Stimulated activated naive CD8-positive, alpha-beta T cell treated with anti-CD3 and anti-CD28 coated beads, Interleukin-15, amount 100 ng/mL, for 72 hours (primary cell): ENCODE results near the gene CDH12.

Experiments
- ATAC-seq: fragments of 150-1000 bp; cut with Tn5 transposase; 2 replicates; pipeline ENCODE4 v1.10.0; 2021; ENCODE audit warnings: mild to moderate bottlenecking, moderate library complexity
- DNase-seq, 2 donors: peaks; one replicate each; pipeline ENCODE4 v3.0.0; 2021 to 2022
- H3K27ac Mint-ChIP-seq, 2 donors: one replicate each; pipeline ENCODE4 v1.8.0; 2022; ENCODE audit warnings: mild to moderate bottlenecking in 2 of 2, mixed read lengths in 2 of 2, moderate library complexity in 2 of 2
- H3K27me3 Mint-ChIP-seq: one replicate; pipeline ENCODE4 v1.8.0; 2022; ENCODE audit warnings: mixed read lengths
- H3K4me1 Mint-ChIP-seq: one replicate; pipeline ENCODE4 v1.8.0; 2022; ENCODE audit warnings: mild to moderate bottlenecking, mixed read lengths
- H3K4me3 Mint-ChIP-seq, 2 donors: one replicate each; pipeline ENCODE4 v1.8.0; 2022; ENCODE audit warnings: mild to moderate bottlenecking in 2 of 2, mixed read lengths in 2 of 2, moderate library complexity in 1 of 2
- H3K9me3 Mint-ChIP-seq, 2 donors: one replicate each; pipeline ENCODE4 v1.8.0; 2022; ENCODE audit warnings: mixed read lengths in 2 of 2

The CDH12 gene

DNA sequence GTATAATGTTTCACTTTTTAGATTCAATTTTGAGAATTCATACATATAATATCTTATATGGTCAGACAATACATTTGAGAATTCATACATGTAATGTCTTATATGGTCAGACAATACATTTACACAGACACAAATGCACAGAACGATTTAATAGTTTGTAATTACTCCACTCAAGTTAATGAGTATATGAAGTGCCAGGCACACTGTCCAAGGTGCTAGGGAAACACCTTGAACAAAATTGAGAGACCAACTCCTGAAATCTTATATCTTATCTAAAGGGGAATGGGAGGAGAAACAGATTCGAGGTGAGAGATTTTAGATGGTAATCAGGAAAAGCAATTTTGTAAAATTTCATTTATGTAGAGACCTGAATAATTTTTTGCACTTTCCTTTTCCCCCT, 994.7 kb downstream of the CDH12 start:
- H3K4me3 Mint-ChIP-seq = no peak overlapping the region
- no peaks in the 10 kb centered on the region for H3K27me3 Mint-ChIP-seq
- no peak for ATAC-seq
- H3K27ac Mint-ChIP-seq = no peak overlapping the region
- DNase-seq = no peak
- peaks cover 0 to 6% of the 10 kb centered on the region in 2 donors for H3K9me3 Mint-ChIP-seq
- no peaks in the 10 kb centered on the region for H3K4me1 Mint-ChIP-seq

DNA sequence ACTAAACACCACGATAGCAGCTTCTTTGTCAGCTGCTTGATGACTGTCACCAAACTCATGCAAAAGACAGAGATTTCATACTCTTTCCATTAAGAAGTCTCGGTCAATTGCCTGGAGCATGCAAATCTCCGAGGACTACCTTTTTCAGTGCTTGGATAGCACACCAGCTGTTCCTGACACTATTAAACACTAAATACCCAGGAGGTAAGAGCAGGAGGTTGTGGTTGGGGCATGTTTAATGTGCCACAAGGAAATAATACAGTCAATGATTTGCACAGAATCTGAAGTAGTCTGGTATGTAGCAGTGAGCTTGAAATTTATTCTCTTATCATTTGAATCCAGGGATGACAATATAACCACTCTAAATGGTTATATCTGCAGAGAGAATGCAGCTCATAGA, 996.2 kb downstream of the CDH12 start:
- Mint-ChIP-seq H3K9me3 (peaks cover 0 to 6% of the 10 kb centered on the region in 2 donors), H3K4me1 (no peaks in the 10 kb centered on the region), H3K27me3 (no peaks in the 10 kb centered on the region), H3K27ac (no peak overlapping the region), H3K4me3 (no peak overlapping the region)
- no peak for ATAC-seq
- no peak for DNase-seq

DNA sequence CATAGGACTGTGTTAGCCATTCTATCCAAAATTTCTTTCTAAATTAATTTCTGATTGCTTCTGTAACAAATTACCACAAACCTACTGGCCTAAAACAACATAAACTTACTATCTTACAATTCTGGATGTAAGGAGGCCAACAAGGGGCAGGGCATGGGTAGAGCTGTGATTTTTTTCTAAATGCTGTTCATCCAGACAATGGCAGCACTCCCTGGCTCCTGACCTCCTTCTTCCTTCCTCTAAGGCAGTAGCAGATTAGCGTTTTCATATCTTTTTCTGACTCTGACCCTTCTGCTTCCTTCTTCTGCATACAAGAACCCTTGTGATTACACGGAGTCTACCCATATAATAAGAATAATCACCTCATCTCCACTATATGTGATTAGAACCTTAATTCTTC, 1005.8 kb downstream of the CDH12 start:
- H3K27me3 Mint-ChIP-seq = no peaks in the 10 kb centered on the region
- no peak for ATAC-seq

DNA sequence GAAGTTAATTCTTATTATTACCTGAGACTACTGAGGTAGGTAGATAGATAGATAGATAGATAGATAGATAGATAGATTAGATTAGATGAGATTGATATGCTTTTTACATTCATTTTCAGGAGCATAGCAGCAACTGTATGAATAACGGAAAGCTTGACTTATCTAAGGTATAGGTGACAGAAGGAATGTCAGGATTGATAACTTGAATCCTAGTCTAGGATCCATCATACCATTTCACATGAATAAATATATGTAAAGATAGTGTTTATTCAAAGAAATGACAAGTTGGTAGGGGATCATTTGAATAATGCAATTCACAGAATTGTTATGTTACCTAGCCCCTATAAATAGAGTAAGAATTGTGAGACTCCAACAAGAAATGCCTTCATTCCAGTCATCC, 1008.2 kb downstream of the CDH12 start:
- Mint-ChIP-seq H3K4me1 (no peaks in the 10 kb centered on the region), H3K27ac (no peak overlapping the region), H3K27me3 (no peaks in the 10 kb centered on the region), H3K4me3 (no peak overlapping the region), H3K9me3 (peaks cover 0 to under 1% of the 10 kb centered on the region in 2 donors)
- ATAC-seq (no peak), DNase-seq (no peak)

More for the DNA sequence above, 1005.8 kb downstream of the CDH12 start:
- H3K9me3 Mint-ChIP-seq = peaks cover 0 to 5% of the 10 kb centered on the region in 2 donors
- no peak overlapping the region for H3K27ac Mint-ChIP-seq
- no peak for DNase-seq
- H3K4me1 Mint-ChIP-seq = no peaks in the 10 kb centered on the region
- no peak overlapping the region for H3K4me3 Mint-ChIP-seq

DNA sequence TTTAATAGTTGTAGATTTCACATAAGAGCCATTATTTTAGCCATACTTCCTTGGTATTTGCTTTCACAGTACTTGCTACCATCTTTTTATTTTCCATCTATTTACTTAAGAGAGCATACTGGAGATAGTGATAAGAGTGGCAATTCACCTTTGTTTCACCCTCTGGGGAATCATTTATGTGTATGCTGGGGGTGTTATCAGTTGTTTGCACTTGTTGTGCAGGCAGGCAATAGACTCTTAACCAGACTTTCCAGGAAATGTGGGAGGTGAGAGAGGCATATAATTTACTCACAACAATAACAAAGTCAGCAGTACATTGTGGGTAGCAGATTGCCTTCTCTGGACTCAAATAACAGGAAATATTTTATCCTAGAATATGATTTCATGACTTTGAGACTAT, 1018.3 kb downstream of the CDH12 start:
- H3K4me1 Mint-ChIP-seq = no peaks in the 10 kb centered on the region
- no peak overlapping the region for H3K27ac Mint-ChIP-seq
- H3K27me3 Mint-ChIP-seq = no peaks in the 10 kb centered on the region
- H3K4me3 Mint-ChIP-seq = no peak overlapping the region
- H3K9me3 Mint-ChIP-seq = peaks cover 0 to 12% of the 10 kb centered on the region in 2 donors
- no peak for DNase-seq
- no peak for ATAC-seq

DNA sequence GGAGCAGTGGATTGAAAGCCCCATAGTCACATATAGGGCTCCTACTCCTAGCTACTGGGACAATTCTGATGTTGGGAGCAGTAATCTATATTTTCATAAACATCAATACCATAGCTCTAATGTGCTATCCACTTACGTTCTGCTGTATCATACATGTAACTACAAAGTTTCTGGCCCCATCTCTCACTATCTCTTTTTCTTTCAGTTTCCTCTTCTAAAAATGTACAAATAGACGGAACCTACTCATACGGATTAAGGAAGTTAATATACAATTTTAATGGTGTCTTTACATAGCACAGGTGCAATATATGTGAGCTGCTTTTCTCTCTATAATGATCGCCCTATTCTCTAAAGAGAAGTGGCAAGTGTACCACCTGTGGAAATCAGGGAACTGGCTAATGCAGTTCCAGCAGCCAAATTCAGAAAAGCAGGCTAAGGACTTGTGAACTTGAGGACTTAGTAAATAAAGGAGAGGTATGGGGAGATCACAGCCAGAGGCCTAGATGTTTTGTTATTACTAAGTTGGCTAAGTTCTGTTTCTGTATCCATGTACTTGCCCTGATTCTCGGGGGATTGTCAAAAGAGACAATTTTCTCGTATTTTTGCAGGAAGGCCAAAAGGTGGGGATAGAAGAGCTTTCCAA, 1021.9 kb downstream of the CDH12 start:
- DNase-seq = no peak
- H3K27me3 Mint-ChIP-seq = no peaks in the 10 kb centered on the region
- ATAC-seq = no peak
- H3K4me3 Mint-ChIP-seq = no peak overlapping the region
- H3K4me1 Mint-ChIP-seq = no peaks in the 10 kb centered on the region
- H3K27ac Mint-ChIP-seq = no peak overlapping the region
- H3K9me3 Mint-ChIP-seq = peaks cover under 1 to 7% of the 10 kb centered on the region in 2 donors

DNA sequence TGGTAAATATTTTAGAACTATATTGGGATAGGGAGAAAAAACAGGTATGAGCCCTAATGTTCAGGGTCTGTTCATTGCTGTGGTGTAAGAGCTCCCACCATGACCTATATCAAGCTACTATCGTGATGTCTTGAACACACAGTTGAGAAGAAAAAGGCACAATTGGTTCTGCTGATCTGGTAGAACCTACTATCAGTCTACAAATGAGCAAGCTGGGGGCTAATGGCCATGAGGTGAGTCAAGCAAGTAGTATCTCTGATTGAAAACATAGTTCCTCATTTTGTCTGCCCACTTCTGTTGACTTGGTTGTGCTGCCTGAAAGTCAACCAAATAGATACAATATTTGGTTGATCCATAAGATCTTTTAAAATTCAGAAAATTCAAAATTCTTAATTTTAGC, 1026.3 kb downstream of the CDH12 start:
- H3K27ac Mint-ChIP-seq = no peak overlapping the region
- H3K4me1 Mint-ChIP-seq = no peaks in the 10 kb centered on the region
- DNase-seq (no peak), ATAC-seq (no peak)
- peaks cover 5 to 21% of the 10 kb centered on the region in 2 donors for H3K9me3 Mint-ChIP-seq
- H3K4me3 Mint-ChIP-seq = no peak overlapping the region
- no peaks in the 10 kb centered on the region for H3K27me3 Mint-ChIP-seq

DNA sequence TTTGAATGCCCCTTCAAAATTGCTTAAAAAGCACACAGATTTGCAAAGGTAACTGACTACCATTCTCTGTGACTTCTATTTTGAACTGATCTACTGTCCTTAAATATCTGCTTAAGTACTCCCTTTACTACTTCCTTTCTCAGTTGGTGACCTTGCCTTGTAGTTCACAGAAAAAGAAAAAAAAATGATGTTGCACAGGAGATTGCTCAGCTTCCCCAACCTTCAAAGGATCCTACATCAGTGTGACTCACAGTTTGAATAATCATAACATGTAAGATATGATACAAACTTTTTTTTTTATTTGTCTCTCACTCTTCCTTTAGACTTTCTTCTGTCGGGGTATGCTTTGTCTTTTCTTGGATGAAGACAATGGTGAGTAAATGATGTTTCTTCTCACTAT, 1029.6 kb downstream of the CDH12 start:
- Mint-ChIP-seq H3K4me3 (no peak overlapping the region), H3K4me1 (no peaks in the 10 kb centered on the region), H3K9me3 (peaks cover 5 to 14% of the 10 kb centered on the region in 2 donors), H3K27me3 (no peaks in the 10 kb centered on the region), H3K27ac (no peak overlapping the region)
- DNase-seq (no peak), ATAC-seq (no peak)

DNA sequence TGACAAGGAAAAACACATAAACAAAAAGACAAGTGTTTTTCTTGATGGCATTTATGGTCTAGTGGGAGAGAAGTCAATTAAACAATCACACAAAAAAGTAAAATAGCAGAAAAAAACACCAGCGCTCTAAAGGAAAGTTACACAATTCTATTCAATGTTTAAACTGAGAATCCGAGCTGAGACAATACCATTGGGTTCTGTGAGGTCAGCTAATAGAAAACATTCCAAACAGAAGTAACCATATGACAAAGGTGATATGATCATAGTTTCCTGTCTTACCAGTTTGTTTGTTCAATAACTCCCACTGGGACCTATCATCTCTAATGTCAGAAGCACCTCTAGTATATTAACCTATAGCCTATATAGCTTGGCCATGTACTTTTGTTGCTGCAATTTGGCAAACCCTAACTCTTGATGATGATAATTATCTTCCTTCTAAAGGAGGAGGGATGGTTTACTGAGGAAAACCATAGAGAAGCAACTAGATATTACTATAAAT, 1030.0 kb downstream of the CDH12 start:
- no peaks in the 10 kb centered on the region for H3K4me1 Mint-ChIP-seq
- DNase-seq (no peak), ATAC-seq (no peak)
- peaks cover 5 to 14% of the 10 kb centered on the region in 2 donors for H3K9me3 Mint-ChIP-seq
- no peak overlapping the region for H3K4me3 Mint-ChIP-seq
- no peaks in the 10 kb centered on the region for H3K27me3 Mint-ChIP-seq
- no peak overlapping the region for H3K27ac Mint-ChIP-seq

DNA sequence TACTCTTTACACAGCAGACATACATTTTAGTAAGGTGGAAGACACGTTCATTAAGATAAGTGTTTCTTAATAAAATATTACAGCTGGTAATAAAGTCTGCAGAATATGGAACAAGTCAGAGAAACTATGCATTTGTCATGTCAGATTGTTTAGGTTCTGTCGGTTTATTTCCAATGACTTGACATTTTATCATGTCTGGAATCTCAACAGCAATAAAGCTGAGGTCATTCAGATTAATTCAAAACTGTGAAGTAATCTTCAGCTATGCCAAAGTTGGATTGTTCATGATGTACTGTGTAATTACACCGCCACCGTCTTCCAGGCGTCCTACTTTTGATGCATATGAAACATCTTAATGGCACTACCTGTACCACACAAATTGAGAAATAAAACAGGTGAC, 1032.6 kb downstream of the CDH12 start:
- Mint-ChIP-seq H3K4me1 (no peaks in the 10 kb centered on the region), H3K27me3 (no peaks in the 10 kb centered on the region), H3K4me3 (no peak overlapping the region), H3K27ac (no peak overlapping the region), H3K9me3 (peaks cover 0 to 12% of the 10 kb centered on the region in 2 donors)
- DNase-seq (no peak), ATAC-seq (no peak)

DNA sequence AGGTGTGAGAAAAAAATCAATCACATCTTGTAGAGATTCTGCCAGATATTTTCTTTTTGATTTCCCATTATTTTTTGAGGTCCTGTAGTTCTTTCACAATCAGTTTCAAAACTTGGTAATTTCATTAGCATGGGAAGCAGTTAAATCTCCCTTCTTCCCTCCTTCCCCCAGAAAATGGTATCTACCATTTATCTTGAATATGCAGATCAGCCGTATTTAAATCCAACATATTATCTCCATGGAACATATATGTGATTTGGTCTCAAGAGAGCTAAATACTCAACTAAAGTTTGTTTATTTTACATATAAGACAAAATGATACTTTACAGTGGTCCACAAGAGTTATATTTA, 1034.8 kb downstream of the CDH12 start:
- H3K4me3 Mint-ChIP-seq = no peak overlapping the region
- peak overlapping the region in 1 of 2 donors; percentile 25 for H3K27ac Mint-ChIP-seq
- H3K27me3 Mint-ChIP-seq = no peaks in the 10 kb centered on the region
- no peak for ATAC-seq
- peaks cover 0 to 6% of the 10 kb centered on the region in 2 donors for H3K9me3 Mint-ChIP-seq
- DNase-seq = no peak
- H3K4me1 Mint-ChIP-seq = no peaks in the 10 kb centered on the region

DNA sequence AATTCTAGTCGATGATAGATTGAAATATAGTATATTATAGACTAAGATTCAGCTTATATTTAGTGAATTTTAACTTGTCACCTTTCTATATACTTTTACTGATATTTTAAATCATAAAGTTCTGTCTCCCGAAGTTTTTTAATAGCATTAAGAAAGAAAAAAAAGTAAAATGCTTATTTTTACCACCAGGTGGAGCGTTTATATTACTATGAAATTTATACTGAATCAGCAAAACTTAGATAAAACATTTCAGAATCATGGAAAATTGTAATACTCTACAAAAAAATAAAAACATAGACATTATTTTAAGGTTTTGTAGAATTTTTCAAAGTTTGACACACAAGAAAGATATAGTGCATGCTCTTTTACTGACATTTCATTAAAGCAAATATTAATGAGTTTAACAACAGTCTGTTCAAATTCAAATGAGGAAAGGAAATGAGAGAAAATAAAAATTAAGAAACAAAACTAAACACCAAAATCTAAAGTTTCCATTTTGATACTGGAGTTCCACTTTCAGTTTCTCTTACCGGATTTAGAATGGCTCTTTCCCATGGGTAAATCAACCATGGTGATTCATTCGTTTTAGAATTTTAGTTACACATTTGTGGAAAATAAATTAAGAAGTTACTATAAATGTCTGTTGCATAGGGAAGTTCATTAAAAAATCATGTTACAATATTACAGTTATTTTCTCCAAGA, 1035.3 kb downstream of the CDH12 start:
- DNase-seq = no peak
- Mint-ChIP-seq H3K4me3 (no peak overlapping the region), H3K9me3 (peaks cover 0 to 6% of the 10 kb centered on the region in 2 donors), H3K4me1 (no peaks in the 10 kb centered on the region), H3K27me3 (no peaks in the 10 kb centered on the region), H3K27ac (no peak overlapping the region)
- ATAC-seq = no peak

DNA sequence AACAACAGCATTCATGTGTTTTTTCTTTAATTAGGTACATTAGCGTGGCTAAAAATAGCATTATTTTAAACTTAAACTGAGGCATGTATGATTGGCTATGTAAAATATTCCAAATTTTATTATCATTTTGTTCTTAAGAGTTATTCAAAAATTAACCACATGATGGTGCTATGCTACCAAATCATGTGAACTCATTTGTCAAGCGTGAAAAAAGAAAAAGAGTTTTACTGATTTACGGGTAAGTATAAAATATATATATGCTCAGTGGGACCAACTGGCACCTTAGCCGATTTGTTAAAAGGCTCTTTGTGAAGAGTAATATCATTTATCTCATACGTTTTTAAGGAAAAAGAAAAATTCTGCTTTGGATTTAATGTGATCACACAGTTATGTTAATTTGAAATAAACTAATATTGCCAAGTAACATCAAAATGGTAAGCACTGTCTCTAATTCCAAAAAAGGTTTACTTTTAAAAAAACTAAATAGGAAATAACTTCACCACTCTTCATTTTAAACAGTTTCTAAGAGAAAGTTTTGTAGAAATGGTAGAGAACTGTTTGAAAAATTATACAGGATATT, 1042.3 kb downstream of the CDH12 start:
- DNase-seq (no peak), ATAC-seq (no peak)
- Mint-ChIP-seq H3K4me1 (no peaks in the 10 kb centered on the region), H3K4me3 (no peak overlapping the region), H3K9me3 (peaks cover 0 to 6% of the 10 kb centered on the region in 2 donors), H3K27me3 (peaks cover 6% of the 10 kb centered on the region), H3K27ac (no peak overlapping the region)

DNA sequence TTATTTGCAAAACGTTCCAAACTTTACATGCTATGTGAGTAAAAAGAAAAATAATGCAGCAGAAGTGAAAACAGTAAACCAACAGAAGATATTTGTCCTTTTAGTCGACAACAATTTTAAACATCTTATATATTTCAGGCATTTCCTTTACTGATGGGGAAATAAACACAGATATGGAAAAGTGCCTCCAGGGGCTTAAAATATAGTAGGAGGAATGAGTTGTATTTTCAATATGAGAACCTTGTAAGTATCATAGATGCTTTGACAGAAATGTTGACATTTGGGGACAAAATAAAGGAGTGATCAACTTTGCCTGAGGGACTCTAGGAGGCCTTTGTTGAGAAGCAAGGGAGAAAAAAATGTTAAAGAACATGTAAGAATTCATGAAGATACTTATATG, 1043.5 kb downstream of the CDH12 start:
- peaks cover 6% of the 10 kb centered on the region for H3K27me3 Mint-ChIP-seq
- no peak overlapping the region for H3K27ac Mint-ChIP-seq
- DNase-seq (no peak), ATAC-seq (no peak)
- H3K4me3 Mint-ChIP-seq = no peak overlapping the region
- H3K4me1 Mint-ChIP-seq = no peaks in the 10 kb centered on the region
- peaks cover 0 to 6% of the 10 kb centered on the region in 2 donors for H3K9me3 Mint-ChIP-seq

DNA sequence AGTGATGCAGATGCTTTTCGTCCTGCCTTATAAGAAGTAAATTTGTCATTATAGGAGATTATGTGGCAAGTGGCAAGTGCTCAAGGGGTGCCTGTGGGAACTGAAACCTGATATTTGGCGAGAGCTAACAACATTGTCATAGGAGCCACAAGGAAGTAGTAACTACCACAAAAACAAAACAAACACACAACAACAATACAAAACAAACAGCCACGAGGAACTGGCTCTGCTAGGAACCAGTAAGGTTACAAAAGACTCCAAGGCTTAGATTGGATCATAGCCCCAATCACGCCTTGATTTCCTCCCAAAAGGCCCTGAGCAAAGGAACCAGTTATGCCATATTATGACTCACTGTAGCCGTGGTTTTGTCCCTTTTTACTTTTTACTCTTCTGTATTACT, 1045.2 kb downstream of the CDH12 start:
- H3K4me1 Mint-ChIP-seq = no peaks in the 10 kb centered on the region
- peaks cover 6% of the 10 kb centered on the region for H3K27me3 Mint-ChIP-seq
- H3K27ac Mint-ChIP-seq = no peak overlapping the region
- H3K4me3 Mint-ChIP-seq = no peak overlapping the region
- DNase-seq (no peak), ATAC-seq (no peak)
- H3K9me3 Mint-ChIP-seq = no peaks in the 10 kb centered on the region

DNA sequence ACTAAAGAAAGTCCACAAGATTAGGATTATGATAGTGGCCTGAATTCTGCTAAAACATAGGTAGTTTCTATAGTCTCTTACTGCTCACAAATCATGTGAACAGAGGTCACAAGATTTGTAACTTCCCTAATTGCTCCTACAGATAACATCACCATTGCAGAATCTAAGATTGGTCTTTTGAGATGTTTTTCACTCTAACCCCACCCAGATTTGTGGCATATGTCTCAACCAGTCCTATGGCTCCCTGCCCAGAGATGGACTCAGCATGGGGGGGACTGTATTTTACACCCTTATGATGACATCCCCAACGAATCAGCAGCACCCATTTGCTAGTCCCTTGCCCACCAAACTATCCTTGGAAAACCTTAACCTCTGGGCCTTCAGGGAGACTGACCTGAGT, 1046.2 kb downstream of the CDH12 start:
- Mint-ChIP-seq H3K4me3 (no peak overlapping the region), H3K27ac (no peak overlapping the region), H3K9me3 (no peaks in the 10 kb centered on the region), H3K4me1 (no peaks in the 10 kb centered on the region), H3K27me3 (peaks cover 6% of the 10 kb centered on the region)
- no peak for DNase-seq
- ATAC-seq = no peak
